ENCODE results near the gene EXOC3.

The EXOC3 gene

GRCh38 chr5:513216-514100 is 70.5 kb downstream of the EXOC3 start:
- TF ChIP-seq, protein P1, sequence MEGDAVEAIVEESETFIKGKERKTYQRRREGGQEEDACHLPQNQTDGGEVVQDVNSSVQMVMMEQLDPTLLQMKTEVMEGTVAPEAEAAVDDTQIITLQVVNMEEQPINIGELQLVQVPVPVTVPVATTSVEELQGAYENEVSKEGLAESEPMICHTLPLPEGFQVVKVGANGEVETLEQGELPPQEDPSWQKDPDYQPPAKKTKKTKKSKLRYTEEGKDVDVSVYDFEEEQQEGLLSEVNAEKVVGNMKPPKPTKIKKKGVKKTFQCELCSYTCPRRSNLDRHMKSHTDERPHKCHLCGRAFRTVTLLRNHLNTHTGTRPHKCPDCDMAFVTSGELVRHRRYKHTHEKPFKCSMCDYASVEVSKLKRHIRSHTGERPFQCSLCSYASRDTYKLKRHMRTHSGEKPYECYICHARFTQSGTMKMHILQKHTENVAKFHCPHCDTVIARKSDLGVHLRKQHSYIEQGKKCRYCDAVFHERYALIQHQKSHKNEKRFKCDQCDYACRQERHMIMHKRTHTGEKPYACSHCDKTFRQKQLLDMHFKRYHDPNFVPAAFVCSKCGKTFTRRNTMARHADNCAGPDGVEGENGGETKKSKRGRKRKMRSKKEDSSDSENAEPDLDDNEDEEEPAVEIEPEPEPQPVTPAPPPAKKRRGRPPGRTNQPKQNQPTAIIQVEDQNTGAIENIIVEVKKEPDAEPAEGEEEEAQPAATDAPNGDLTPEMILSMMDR (IDR thresholded peaks at IDR 0.05; ENCODE audit: low read depth, low read length): no peak
- in situ Hi-C loops (cut with HindIII; ENCODE audit: low sequenced_read_pairs): no loop called here

DNA sequence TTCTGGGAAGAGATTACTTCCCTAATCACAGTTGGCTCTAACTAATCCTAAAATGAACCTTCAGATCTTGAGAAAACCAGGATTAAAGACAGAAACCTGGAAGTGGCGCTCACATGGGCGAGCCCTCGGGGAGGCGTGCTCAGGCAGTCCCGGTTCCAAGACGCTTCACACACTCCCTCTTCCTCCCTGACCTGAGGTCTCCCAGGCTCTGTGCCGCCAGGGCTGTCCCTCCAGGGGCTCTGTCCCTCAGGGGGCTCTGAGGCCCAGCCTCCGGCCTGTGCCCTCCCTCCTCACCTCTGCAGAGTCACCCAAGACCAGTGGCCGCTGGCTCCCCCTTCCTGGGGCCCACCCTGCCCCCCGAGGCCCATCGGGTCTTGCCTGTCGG is 71.1 kb downstream of the EXOC3 start:
- no peak overlapping the region for H3K4me3 ChIP-seq (ENCODE audit: low read depth, low read length)
- in situ Hi-C loops (cut with HindIII; ENCODE audit: low sequenced_read_pairs): no loop called here
- no peak for DNase-seq (ENCODE audit: low read depth, low spot score)
- TF ChIP-seq, protein P1 (IDR thresholded peaks at IDR 0.05; ENCODE audit: low read depth, low read length): no peak

More at GRCh38 chr5:513216-514100, 70.5 kb downstream of the EXOC3 start:
- no peak for DNase-seq (ENCODE audit: low read depth, low spot score)
- H3K4me3 ChIP-seq (ENCODE audit: low read depth, low read length): no peak overlapping the region

GRCh38 chr5:514673-515072 is 71.7 kb downstream of the EXOC3 start:
- no peak overlapping the region for H3K4me3 ChIP-seq (ENCODE audit: low read depth, low read length)
- in situ Hi-C loops (cut with HindIII; ENCODE audit: low sequenced_read_pairs): no loop called here
- TF ChIP-seq, protein P1 (IDR thresholded peaks at IDR 0.05; ENCODE audit: low read depth, low read length): no peak
- no peak for DNase-seq (ENCODE audit: low read depth, low spot score)

DNA sequence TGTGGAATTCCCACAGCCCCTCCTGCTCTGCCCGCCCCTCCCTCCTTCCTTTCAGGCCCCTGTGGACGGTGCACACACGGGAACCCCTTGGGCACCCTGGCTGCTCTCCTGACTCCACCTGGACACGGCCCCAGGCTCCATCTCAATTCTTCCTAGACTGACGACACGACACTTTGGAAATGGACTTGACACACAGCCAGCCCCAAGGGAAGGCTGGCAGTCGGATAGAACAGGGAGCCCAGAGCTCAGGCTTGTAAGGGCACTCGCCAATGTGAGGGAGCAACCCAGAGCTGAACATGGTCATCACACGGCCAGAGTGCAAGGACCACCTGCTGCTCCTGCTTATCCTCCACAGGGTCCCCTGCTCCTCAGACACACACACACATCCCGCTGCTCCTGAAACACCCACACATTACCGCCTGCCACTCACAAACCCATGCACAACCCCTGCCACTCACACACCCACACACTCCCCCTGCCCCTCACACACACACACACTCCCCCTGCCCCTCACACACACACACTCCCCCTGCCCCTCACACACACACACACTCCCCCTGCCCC is 72.4 kb downstream of the EXOC3 start:
- DNase-seq (ENCODE audit: low read depth, low spot score): no peak
- TF ChIP-seq, protein P1 (IDR thresholded peaks at IDR 0.05; ENCODE audit: low read depth, low read length): no peak
- no peak overlapping the region for H3K4me3 ChIP-seq (ENCODE audit: low read depth, low read length)
- in situ Hi-C loops (cut with HindIII; ENCODE audit: low sequenced_read_pairs): no loop called here

DNA sequence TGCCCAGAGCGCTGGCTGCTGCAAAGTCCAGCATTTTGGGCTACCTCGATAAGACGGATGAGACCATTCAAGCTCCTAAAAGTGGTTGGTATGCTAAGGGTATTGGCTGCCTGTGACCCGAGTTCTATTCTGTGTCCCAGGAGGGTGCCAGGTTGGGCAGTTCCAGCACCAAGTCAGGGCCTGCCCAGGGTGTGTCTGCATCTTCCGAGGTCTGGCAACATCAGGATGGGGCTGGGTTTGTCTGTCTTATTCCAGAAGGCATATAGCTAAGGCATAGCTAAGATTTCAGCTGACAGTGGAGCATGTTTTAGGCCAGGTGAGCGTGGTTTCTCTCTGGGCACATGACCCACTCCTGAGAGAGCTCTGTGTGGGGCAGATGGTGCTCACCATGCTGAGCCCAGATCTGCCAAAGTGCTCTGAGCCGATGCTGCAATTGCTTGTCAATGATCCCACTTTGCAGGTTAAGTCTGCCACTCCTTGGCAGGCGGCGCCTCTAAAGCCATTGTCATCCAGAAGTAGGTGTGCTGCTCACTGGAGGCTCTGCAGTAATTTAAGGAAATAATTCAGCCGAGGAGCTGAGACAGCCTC is 73.5 kb downstream of the EXOC3 start:
- H3K4me3 ChIP-seq (ENCODE audit: low read depth, low read length): no peak overlapping the region
- DNase-seq (ENCODE audit: low read depth, low spot score): no peak
- in situ Hi-C loops (cut with HindIII; ENCODE audit: low sequenced_read_pairs): no loop called here
- TF ChIP-seq, protein P1 (IDR thresholded peaks at IDR 0.05; ENCODE audit: low read depth, low read length): no peak

Data from astrocyte of the spinal cord (primary cell).